SHP77 treated with DMSO at 0.1 percent for 48 hours (cell line): Measurements from ENCODE around the gene BTNL9.
"Not testable (repeated sequence)": the region's sequence is repeated elsewhere in the genome, so short reads cannot be mapped to it uniquely, and the experiment has no call there.

Experiments
- DNase-seq: peaks from one replicate; lab custom pipeline; 2025; lab: John Stamatoyannopoulos, UW

BTNL9 gene

GRCh38 chr5:181042722-181043121 lies 2.7 kb downstream of the BTNL9 start:
- DNase-seq, result no peak

DNA sequence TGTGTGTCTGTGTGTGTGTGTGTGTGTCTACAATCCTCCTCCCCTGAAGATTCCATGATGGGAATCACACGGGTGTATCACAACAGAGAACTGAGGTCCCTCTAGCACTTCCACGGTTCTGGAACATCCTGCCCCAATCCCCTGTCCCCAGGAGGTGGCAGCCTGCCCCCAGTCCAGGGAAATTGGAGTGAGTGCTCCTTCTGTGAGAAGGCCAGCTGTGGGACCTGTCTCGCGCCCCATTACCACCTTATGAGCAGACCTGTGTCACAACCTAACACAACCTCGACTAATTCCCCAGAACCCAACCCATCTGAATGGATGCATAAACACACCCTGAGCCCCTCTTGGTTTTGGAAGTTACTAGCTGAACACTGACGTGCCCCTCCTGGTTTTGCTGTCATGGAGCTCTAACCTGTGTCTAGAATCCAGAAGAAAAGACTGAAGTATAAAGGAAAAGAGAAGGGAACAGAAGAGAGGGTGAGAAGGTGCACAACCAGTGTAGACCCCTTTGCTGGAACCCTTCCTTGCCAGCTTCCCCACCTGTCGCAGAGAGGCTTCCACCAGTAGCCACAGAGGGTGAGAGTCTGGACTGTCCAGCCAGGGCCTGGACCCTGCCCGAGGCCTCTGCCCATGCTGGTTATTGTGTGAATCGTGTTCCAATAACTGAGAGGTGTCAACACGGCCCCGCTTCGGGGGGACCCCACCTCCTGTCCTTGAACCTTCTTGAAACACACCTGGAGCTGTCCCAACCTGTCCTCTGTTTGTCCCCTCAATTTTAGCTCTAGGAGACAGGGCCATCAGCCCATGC lies 3.4 kb downstream of the BTNL9 start:
- no peak for DNase-seq

DNA sequence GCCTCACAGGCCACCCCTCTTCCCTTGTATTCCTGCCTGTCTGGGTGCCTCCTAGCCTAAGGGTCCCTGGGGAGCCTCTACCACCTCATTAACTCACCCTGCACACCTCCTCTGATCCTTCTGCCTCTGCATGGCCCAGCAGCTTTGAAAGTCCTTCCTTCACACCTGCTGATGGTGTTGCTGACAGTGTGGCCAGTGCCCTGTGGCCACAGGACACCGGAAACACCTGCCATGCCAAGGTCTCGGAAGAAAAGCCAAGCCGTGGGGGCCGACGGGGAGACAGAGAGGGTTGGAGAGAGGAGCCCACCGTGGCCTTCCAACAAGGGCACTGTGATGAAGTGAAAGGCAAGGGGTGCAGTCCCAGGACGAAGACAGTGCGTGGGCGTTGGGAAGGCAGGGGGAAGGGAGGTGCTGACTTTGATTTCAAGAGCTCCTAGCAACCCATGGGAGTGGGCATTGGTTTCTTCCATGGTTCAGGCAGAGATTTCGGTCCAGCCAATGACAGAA lies 4.1 kb downstream of the BTNL9 start:
- no peak for DNase-seq

DNA sequence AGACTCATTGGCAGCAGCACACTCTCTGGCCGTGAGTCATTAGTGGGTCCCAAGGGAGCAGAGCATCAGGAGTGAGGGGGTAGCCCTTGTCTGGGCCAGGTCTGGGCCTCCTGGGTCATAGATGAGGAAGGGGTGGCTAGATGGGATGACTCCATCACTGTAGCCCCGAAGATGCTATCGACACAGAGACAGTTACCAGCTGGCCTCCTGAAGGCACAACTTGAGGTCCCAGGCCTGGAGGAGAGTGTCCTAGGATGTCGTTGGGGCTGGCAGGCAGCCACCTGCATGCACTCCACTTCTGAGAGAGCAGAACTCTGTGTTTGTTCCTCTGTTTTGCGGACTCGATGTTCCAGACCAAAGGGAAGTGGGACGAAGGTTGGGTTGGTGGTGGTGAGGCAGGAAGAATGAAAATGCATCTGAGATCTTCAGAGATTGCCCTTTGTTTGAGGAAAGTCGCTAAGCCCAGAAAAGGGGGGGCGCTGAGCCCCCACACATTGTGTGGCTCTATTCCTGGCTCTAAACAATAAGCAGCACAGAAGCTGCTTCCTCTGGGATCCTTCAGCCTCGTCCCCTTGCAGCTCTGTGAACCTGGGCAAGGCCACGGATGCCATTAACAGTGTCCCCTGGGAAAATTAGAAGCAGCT lies 4.7 kb downstream of the BTNL9 start:
- DNase-seq, result no peak

DNA sequence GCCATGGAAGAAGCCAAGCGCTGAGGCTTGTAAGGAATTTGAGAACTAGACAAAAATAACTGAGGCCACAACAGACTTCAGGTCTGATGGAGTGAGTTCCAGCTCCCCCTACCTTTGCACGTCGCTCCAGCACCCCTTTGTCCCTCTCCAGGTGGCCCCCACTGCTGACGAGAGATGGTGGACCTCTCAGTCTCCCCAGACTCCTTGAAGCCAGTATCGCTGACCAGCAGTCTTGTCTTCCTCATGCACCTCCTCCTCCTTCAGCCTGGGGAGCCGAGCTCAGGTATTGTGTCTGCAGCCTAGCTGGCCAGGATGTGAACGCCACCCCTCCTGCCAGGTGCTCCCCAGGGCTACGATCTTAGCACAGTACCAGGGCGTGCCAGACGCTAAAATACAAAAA lies 5.2 kb downstream of the BTNL9 start:
- no peak for DNase-seq

- DNase-seq, result not testable (repeated sequence)
These were observed 5.8 kb downstream of the BTNL9 start for GRCh38 chr5:181045857-181046256.

DNA sequence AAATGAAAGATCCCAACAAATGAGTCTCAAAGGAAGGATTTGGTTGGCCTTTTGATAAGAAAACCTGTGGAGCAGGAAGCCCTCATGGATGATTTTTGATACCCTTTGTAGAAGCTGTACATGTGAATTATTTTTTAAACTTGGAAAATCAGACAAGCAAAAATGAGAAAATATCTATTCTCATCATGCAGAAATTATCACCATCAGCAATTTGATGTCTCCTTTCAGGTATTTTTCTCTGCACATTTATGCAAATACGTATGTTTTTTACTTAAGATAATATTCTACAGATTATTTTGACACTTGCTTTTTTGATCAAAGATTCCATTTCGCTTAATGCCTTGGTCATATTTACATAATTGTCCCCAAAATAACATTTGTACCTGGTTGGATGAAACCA lies 7.2 kb downstream of the BTNL9 start:
- DNase-seq, result no peak

GRCh38 chr5:181047921-181048320 lies 7.9 kb downstream of the BTNL9 start:
- DNase-seq, result no peak

DNA sequence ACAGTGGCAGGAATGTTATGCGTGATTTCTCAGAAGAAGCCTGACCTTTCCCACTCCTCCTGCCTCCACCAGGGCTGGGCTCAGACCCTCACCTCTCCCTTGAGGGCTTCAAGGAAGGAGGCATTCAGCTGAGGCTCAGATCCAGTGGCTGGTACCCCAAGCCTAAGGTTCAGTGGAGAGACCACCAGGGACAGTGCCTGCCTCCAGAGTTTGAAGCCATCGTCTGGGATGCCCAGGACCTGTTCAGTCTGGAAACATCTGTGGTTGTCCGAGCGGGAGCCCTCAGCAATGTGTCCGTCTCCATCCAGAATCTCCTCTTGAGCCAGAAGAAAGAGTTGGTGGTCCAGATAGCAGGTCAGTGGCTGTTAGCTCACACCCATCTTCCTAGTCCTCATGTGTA lies 9.9 kb downstream of the BTNL9 start:
- no peak for DNase-seq

GRCh38 chr5:181051841-181052671 lies 12.0 kb downstream of the BTNL9 start:
- DNase-seq, result no peak

GRCh38 chr5:181052672-181053487 lies 12.8 kb downstream of the BTNL9 start:
- DNase-seq, result no peak

DNA sequence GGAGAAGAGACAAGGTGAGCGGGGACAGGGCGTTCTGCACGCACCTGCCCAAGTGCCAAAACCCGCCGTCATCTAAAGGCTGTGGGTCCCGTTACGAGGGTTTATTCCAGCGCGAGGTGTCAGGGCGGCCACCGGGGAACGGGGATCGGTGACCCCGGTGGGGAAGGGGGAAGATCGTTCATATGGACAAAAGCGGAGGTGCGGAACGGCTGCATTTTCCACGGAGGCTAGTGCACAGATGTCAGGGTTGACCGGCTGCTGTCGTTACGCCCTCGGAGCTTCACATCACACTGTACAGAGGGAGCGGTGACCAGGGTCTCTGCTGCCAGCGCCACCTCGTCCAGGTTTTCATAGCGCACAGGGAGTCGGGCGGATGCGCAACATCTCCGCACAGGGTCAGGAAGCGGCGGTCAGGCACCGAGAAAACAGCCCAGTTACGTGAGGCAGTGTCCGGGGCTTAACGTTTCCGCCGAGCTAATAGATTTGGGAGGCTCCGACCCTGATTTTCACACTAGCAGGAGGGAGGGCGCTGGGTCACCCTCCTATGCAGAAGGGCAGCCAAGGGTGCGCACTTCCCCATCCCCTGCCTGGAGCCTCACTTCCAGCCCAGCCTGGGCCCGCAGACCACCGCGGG lies 13.5 kb downstream of the BTNL9 start:
- DNase-seq, result no peak

GRCh38 chr5:181054138-181054537 lies 14.1 kb downstream of the BTNL9 start:
- DNase-seq, result no peak

DNA sequence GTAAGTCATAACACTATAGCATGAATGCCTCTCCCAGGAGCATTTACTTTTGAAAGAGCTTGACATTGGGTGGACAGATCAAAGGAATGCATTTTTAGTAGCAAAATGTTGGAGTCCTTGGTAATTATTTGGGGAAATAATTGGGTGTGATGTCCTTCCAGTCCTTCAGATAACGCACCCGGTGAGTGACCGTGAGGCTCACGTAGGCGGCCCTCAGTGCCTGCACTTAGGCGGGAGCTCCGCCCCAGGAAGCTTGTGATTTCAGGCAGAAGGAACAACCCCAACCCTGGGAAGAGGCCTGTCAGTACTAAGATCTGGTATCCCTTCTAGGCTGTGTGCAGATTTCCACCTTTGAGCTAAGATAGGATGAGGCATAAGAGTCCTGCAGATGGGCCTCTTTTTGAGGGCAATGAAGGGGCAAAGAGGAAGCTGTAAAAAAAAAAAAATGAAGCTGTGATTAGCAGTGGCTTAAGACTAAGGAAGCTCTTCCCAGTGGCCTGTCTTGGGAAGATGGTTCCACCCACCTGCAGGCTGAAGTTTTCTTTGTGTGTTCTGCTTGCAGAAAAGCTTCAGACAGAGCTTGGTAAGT lies 14.9 kb downstream of the BTNL9 start:
- no peak for DNase-seq

DNA sequence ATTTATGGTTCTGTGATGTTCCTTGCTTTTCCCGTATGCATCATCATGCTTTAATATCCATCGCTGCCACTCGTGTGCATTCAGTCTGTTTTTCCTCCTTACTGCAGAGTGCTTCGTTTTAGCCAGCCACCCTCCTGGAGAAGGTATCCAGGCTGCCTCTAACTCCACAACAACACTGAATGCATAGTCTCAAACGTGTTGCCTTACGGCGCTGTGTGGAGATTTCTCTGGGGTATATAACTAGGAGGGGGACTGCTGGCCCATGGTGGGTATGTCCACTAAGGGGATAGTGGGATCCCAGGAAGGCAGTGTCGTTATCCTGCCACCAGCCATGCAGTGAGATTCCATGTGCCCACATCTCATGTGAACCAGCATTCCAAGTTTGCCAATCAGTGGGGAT lies 16.4 kb downstream of the BTNL9 start:
- DNase-seq, result no peak

GRCh38 chr5:181058321-181058720 lies 18.3 kb downstream of the BTNL9 start:
- no peak for DNase-seq

DNA sequence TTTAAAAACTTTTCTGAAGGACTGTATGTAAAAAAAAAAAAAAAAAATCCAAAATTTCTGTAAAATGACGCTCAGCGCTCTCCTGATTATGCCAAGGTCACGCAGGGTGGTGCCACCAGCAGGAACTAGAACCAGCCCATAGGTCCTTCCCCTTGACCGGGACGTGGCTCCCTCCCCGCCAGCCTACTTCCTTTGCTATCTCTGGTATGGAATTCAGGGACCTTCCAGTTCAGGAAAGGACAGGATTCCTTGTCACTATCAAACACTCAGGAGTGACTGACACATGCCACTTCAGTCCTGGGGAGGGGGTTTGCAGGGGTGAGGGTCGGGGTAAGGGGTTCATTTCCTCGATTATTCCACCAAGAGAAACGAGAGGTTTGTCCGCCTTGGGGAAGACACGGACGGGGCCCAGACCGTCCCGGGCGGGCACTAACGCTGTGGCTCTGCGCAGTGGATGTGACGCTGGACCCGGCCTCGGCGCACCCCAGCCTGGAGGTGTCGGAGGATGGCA lies 18.8 kb downstream of the BTNL9 start:
- DNase-seq, result no peak

- DNase-seq, result no peak
These were observed 19.5 kb downstream of the BTNL9 start for GRCh38 chr5:181059297-181060230.

- no peak for DNase-seq
These were observed 20.1 kb downstream of the BTNL9 start for GRCh38 chr5:181060231-181060590.

DNA sequence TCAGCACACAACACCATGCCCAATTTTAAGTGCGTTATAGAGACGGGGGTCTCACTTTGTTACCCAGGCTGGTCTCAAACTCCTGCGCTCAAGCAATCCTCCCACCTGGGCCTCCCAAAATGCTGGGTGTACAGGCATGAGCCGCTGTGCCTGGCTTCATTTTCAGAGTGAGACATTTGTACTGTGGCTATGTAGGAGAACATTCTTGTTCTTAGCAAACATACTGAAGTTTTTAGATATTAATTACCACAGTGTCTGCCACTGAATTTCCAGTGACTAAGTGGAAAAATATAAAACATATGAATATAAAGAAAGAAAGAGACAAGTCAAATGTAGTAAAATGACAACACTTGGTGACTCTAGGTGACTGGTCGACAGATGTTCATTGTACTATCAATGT lies 20.9 kb downstream of the BTNL9 start:
- DNase-seq, result no peak
